SU-DHL-6 (cell line): ENCODE results near the gene UTF1.

Experiments used
- EZH2phosphoT487 ChIP-seq: fragments of 200-600 bp; sonication (generic), shearing (Covaris generic); conservative IDR thresholded peaks from 2 replicates; pipeline ENCODE4 v1.6.1; 2018; ENCODE audit warnings: mild to moderate bottlenecking, antibody characterized with exemption, low read length, moderate library complexity, mixed read lengths
- TF ChIP-seq, protein P1 (sequence below): fragments of 200-600 bp; sonication (generic); IDR thresholded peaks from one replicate; pipeline ENCODE4 v1.5.1; 2017; ENCODE audit warnings: antibody characterized with exemption, mild to moderate bottlenecking, low read length, moderate library complexity; ENCODE audit not compliant: insufficient read depth, poor library complexity, severe bottlenecking

DNA sequence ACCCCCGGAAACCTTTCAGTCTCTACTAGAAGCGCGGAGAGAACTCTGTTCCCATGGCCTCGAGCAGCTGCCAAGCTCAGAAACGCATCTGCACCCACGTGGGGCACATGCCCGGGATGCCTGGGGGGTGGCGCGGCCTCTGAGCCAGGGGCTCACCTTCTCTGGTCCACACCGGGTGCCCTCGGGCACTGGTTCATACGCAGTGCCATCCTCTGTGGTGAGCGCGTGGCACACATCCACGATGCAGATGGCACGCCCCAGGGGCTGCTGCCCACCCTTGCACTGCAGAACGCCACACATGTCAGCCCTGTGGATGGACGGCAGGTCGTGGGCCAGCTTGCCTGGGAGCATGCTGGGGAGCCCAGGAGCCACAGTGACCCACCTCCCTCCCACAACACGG is 40.2 kb downstream of the UTF1 start:
- TF ChIP-seq, protein P1, sequence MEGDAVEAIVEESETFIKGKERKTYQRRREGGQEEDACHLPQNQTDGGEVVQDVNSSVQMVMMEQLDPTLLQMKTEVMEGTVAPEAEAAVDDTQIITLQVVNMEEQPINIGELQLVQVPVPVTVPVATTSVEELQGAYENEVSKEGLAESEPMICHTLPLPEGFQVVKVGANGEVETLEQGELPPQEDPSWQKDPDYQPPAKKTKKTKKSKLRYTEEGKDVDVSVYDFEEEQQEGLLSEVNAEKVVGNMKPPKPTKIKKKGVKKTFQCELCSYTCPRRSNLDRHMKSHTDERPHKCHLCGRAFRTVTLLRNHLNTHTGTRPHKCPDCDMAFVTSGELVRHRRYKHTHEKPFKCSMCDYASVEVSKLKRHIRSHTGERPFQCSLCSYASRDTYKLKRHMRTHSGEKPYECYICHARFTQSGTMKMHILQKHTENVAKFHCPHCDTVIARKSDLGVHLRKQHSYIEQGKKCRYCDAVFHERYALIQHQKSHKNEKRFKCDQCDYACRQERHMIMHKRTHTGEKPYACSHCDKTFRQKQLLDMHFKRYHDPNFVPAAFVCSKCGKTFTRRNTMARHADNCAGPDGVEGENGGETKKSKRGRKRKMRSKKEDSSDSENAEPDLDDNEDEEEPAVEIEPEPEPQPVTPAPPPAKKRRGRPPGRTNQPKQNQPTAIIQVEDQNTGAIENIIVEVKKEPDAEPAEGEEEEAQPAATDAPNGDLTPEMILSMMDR, result no peak
- TF ChIP-seq EZH2phosphoT487, result no peak
